ENCODE results near the gene SPEF2. TPM values are rescaled to one million over a fixed set of nuclear protein-coding genes. Genes with fewer than 3 reads are reported as not detected.

The SPEF2 gene
- total and polyA plus RNA-seq, 9 of the 15 experiments (the other 6 are each of a cell fraction or from before 2014, with no cell fraction given) = 0.11 to 0.62 (median 0.20) TPM; not detected in 2

DNA sequence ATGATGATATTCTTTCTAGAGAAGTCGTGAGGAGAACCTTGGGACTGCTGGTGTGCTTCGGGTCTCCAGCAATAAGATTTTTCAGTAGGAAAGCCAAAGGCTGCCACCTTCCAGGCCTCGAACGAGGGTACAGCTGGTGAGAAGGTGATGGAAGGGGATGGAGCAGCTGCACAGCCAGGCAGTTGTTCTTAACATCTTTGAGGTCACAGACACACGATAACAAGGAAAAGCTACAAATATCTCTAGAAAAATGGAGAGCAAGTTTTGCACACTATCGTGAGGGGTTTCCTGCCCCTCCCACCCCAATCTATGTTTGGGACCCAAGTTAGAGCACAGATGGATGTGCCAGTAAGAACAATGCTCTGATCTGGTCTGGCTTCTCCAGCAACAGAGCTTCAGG, 232.2 kb downstream of the SPEF2 start:
- FAIRE-seq (no peak), DNase-seq (ENCODE audit: extremely low read depth in 1 of 4, low spot score in 3 of 4) (no peak), ATAC-seq (no peak)
- no TSS peak for BruUV-seq (replicated peaks)
- H4K20me1 ChIP-seq (replicated peaks; ENCODE audit: control insufficient read depth, insufficient read depth, low read length) = no peaks in the 10 kb centered on the region
- no peak overlapping the region for H3K27ac ChIP-seq (ENCODE audit: extremely low read depth, low read depth, low read length)
- no peak overlapping the region for H3K4me3 ChIP-seq
- in situ Hi-C loops (cut with MboI) (no loop called here), intact Hi-C loops (cut with micrococcal nuclease) (no loop called here)
- no peak overlapping the region for H2AFZ ChIP-seq (ENCODE audit: low read depth, low read length)
- no peaks in the 10 kb centered on the region for H3K79me2 ChIP-seq (ENCODE audit: control insufficient read depth, insufficient read depth, low read length)
- no peaks in the 10 kb centered on the region for H3K9me1 ChIP-seq (ENCODE audit: control insufficient read depth, insufficient read depth, low read length)
- H3K27me3 ChIP-seq (ENCODE audit: control insufficient read depth in 2 of 2, insufficient read depth in 2 of 2, low read length in 2 of 2) = no peaks in the 10 kb centered on the region
- ChIA-PET POLR2A (no interaction called here), CTCF (ENCODE audit: low intra/inter-chr PET ratio) (no interaction called here)
- H3K4me2 ChIP-seq (ENCODE audit: insufficient read depth, low read length) = no peak overlapping the region
- TF ChIP-seq FOXJ3 (CRISPR knock-in tag; IDR thresholded peaks at IDR 0.05) = no peak
- TF ChIP-seq E2F8 (IDR thresholded peaks at IDR 0.05; ENCODE audit: low read depth, partially characterized antibody) = no peak
- TF ChIP-seq, protein P1, sequence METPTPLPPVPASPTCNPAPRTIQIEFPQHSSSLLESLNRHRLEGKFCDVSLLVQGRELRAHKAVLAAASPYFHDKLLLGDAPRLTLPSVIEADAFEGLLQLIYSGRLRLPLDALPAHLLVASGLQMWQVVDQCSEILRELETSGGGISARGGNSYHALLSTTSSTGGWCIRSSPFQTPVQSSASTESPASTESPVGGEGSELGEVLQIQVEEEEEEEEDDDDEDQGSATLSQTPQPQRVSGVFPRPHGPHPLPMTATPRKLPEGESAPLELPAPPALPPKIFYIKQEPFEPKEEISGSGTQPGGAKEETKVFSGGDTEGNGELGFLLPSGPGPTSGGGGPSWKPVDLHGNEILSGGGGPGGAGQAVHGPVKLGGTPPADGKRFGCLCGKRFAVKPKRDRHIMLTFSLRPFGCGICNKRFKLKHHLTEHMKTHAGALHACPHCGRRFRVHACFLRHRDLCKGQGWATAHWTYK (CRISPR knock-in tag; IDR thresholded peaks at IDR 0.05) = no peak
- TF ChIP-seq BCL6 (CRISPR knock-in tag; IDR thresholded peaks at IDR 0.05) = no peak
- no peak for TF ChIP-seq E2F3 (CRISPR knock-in tag; IDR thresholded peaks at IDR 0.05)
- no peak for TF ChIP-seq ZKSCAN8 (CRISPR knock-in tag; IDR thresholded peaks at IDR 0.05)
- no peak for TF ChIP-seq NR2C1 (IDR thresholded peaks at IDR 0.05)
- no peak for TF ChIP-seq NR2C1 (tag; IDR thresholded peaks at IDR 0.05)
- TF ChIP-seq PRMT5 (CRISPR knock-in tag; IDR thresholded peaks at IDR 0.05) = no peak
- no peak overlapping the region for H3K9ac ChIP-seq (ENCODE audit: insufficient read depth in 1 of 2, low read depth in 2 of 2, low read length in 2 of 2)
- WGBS (ENCODE audit: insufficient coverage, low coverage, missing lambda C conversion rate) = under 1% methylated on average over 6 of the region's 6 CpGs
- H3K36me3 ChIP-seq (ENCODE audit: control insufficient read depth, insufficient read depth, low read length) = no peaks in the 10 kb centered on the region
- no peaks in the 10 kb centered on the region; the same call in 1 of the 2 replicates for H3K9me3 ChIP-seq (replicated peaks; ENCODE audit: control insufficient read depth, insufficient read depth, low read depth, low read length)
- no peaks in the 10 kb centered on the region for H3K4me1 ChIP-seq (replicated peaks in 1 of 2; ENCODE audit: control insufficient read depth in 2 of 2, insufficient read depth in 2 of 2, low read length in 2 of 2)
